Duodenal mucosa (tissue), 2 donors: Measurements from ENCODE around the gene FKTN.

Experiments used
- H3K27ac ChIP-seq: one replicate; pipeline ENCODE4 v1.7.0; 2013; ENCODE audit warnings: low read depth, low read length
- H3K27me3 ChIP-seq, 2 donors: one replicate each; pipeline ENCODE4 v1.7.0; 2013; ENCODE audit warnings: low read length in 2 of 2, control low read depth in 1 of 2; ENCODE audit not compliant: insufficient read depth in 2 of 2, control insufficient read depth in 1 of 2
- H3K36me3 ChIP-seq, 2 donors: one replicate each; pipeline ENCODE4 v1.7.0; 2013; ENCODE audit warnings: low read length in 2 of 2, control low read depth in 1 of 2; ENCODE audit not compliant: insufficient read depth in 2 of 2, control insufficient read depth in 1 of 2
- H3K4me1 ChIP-seq, 2 donors: one replicate each; pipeline ENCODE4 v1.7.0; 2013; ENCODE audit warnings: low read length in 2 of 2, control low read depth in 1 of 2; ENCODE audit not compliant: insufficient read depth in 2 of 2, control insufficient read depth in 1 of 2
- H3K4me3 ChIP-seq, 2 donors: one replicate each; pipeline ENCODE4 v1.7.0; 2013; ENCODE audit warnings: low read length in 2 of 2, low read depth in 1 of 2
- H3K9ac ChIP-seq, 2 donors: one replicate each; pipeline ENCODE4 v1.7.0; 2013; ENCODE audit warnings: low read length in 2 of 2, low read depth in 1 of 2
- H3K9me3 ChIP-seq, 2 donors: one replicate each; pipeline ENCODE4 v1.7.0; 2013; ENCODE audit warnings: low read length in 2 of 2, control low read depth in 1 of 2; ENCODE audit not compliant: control insufficient read depth in 1 of 2

FKTN gene

DNA sequence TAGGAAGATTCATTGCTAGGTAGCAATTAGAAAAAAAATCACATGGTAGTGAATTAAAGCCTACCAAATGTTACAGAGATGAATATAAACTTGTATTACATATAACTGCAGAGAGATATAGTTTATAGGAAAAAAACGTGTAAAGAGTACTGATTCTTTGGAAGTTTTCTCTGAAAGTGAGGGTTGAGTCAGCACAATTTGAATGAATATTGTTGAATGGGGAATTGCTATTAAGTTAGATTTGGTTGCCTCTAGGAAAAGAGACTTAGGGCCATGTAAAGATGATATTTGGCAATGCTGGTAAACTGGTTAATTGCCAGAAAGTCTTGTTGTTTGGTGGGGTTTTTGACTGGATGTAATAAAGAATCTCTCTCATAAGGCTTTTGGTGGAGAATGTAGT lies 67.2 kb downstream of the FKTN start:
- Histone ChIP-seq H3K36me3 (peaks cover 0 to 3% of the 10 kb centered on the region in 2 donors), H3K9me3 (no peaks in the 10 kb centered on the region), H3K4me3 (no peak overlapping the region), H3K27me3 (no peaks in the 10 kb centered on the region), H3K4me1 (no peaks in the 10 kb centered on the region), H3K27ac (no peak overlapping the region), H3K9ac (no peak overlapping the region)

DNA sequence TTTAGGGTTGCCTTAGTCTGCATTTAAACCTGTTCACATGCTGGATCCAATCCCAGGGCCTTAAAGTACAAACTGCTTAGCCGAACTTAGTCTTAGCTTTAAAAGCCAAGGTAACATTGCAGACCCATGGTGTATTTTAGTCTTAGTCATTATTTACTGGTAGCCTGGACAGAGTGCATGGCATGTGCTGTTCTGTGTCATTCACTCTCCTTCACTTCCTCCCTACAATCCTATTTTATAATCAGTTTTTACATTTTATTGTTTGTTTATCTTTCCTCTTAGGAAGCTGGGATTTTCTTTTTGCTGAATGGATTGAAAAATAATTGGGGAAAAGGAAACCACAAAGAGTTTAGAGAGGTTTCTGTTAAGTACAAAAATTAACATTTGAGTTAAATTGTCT lies 74.9 kb downstream of the FKTN start:
- Histone ChIP-seq H3K36me3 (peaks cover 0 to 8% of the 10 kb centered on the region in 2 donors), H3K9ac (no peak overlapping the region), H3K9me3 (no peaks in the 10 kb centered on the region), H3K27me3 (no peaks in the 10 kb centered on the region), H3K4me3 (no peak overlapping the region), H3K27ac (no peak overlapping the region), H3K4me1 (no peaks in the 10 kb centered on the region)

DNA sequence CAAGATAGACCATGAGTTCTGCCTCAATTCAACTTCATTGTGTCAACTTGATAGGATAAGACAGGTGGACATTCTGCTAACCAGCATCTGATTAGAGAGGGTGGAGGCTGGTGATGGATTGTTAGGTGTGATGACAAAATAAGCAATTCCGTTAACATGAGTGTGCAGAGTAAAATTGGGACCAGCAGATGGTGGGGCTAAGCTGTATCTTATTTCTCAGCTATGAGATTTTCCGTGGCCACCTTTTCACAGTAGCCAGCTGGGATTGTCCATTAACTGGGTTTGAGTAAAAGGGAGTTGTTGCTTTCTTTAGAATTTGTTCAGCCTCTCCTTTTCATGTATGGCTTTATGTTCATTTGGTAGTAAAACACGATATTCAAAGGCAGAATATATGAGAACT lies 75.5 kb downstream of the FKTN start:
- H3K4me1 ChIP-seq, result no peaks in the 10 kb centered on the region
- no peaks in the 10 kb centered on the region for H3K27me3 ChIP-seq
- H3K4me3 ChIP-seq, result no peak overlapping the region
- no peaks in the 10 kb centered on the region for H3K9me3 ChIP-seq
- no peak overlapping the region for H3K27ac ChIP-seq
- peaks cover 4 to 8% of the 10 kb centered on the region in 2 donors for H3K36me3 ChIP-seq
- H3K9ac ChIP-seq, result no peak overlapping the region

DNA sequence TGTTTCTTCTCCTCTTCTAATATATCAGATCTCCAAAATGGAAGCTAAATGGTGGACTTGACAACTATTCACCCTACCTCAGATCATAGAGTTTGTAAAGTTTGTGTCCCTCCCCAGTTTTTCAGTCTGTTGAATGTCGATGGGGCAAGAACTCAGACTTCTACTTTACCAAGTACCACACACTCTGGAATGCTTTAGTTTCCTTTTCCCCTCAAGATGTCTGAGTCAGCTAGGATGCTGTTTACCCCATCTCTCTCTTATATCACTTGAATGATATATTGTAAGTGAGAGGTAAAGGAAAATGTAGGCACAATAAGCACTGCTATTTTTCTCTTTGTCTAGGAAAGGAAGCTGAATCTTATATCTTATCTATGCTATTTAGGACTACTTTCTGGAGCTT lies 78.4 kb downstream of the FKTN start:
- Histone ChIP-seq H3K4me3 (no peak overlapping the region), H3K4me1 (no peaks in the 10 kb centered on the region), H3K27me3 (no peaks in the 10 kb centered on the region), H3K9ac (no peak overlapping the region), H3K9me3 (no peaks in the 10 kb centered on the region), H3K27ac (no peak overlapping the region), H3K36me3 (peaks cover 4 to 8% of the 10 kb centered on the region in 2 donors)

DNA sequence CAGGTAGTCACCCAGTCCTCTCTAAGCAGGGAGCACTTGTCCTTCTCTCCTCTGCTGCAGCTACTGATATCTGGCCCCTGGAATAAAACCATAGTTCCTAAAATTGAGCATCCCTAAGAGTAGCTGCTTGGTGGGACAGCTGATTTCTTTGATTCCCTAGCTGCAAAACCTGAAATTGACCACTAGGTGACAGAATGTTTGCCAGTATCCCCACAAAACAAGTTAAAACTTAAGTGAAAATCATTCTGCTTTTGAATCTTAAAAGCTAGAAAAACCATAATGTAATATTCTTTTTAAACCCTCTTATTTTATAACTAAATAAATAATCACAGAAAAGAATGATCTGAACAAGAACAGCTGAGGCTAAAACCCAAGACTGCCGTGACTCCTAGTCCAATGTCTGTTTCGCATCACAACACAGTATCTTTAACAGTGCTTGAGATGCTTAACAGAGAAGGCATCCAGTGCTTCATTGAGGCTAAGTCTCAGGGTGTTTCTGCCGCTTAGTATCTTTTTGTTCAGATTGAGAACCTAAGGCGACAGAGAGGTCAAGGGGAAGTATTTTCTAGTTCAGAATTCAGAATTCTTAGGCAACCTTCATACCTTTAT lies 80.0 kb downstream of the FKTN start:
- no peak overlapping the region for H3K9ac ChIP-seq
- H3K4me1 ChIP-seq, result no peaks in the 10 kb centered on the region
- H3K4me3 ChIP-seq, result no peak overlapping the region
- no peaks in the 10 kb centered on the region for H3K9me3 ChIP-seq
- no peaks in the 10 kb centered on the region for H3K27me3 ChIP-seq
- H3K36me3 ChIP-seq, result peaks cover 4 to 8% of the 10 kb centered on the region in 2 donors
- H3K27ac ChIP-seq, result no peak overlapping the region

DNA sequence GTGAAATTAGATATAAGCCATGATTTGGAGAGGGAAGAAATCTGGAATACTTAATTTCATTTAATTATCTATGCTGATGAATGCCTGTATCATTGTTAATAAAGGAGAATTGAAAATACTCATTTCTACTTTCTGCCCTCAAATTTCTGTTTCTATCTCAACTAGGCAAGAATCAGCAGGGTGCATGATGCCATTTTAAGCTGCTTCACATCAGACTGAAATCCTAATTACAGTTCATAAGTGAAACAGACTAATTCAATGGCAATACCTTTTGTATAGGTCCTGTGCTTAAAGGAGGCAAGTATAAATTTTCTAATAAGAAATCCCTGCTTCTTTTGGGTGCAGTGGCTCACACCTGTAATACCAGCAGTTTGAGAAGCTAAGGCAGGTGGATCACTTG lies 82.0 kb downstream of the FKTN start:
- no peaks in the 10 kb centered on the region for H3K4me1 ChIP-seq
- peaks cover 4 to 6% of the 10 kb centered on the region in 2 donors for H3K36me3 ChIP-seq

DNA sequence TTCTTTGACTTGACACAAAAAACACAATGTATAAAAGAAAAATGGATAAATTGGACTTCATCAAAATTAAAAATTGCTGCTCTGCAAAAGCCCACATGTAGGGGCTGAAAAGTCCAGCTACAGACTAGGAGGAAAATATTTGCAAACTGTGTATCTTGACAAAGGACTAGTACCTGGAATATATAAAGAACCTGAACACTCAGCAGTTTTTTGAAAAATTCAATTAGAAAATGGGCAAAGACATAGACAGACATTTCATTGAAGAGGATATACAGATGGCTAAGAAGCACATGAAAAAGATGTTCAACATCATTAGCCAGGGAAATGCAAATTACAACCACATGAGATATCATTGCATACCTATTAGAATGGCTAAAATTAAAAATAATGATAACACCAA lies 85.9 kb downstream of the FKTN start:
- H3K27ac ChIP-seq, result no peak overlapping the region
- no peaks in the 10 kb centered on the region for H3K27me3 ChIP-seq
- no peaks in the 10 kb centered on the region for H3K9me3 ChIP-seq
- no peaks in the 10 kb centered on the region for H3K36me3 ChIP-seq
- no peak overlapping the region for H3K9ac ChIP-seq
- H3K4me3 ChIP-seq, result no peak overlapping the region
- H3K4me1 ChIP-seq, result no peaks in the 10 kb centered on the region

More for the DNA sequence above, 82.0 kb downstream of the FKTN start:
- no peak overlapping the region for H3K27ac ChIP-seq
- H3K4me3 ChIP-seq, result no peak overlapping the region
- no peaks in the 10 kb centered on the region for H3K27me3 ChIP-seq
- no peaks in the 10 kb centered on the region for H3K9me3 ChIP-seq
- H3K9ac ChIP-seq, result no peak overlapping the region

DNA sequence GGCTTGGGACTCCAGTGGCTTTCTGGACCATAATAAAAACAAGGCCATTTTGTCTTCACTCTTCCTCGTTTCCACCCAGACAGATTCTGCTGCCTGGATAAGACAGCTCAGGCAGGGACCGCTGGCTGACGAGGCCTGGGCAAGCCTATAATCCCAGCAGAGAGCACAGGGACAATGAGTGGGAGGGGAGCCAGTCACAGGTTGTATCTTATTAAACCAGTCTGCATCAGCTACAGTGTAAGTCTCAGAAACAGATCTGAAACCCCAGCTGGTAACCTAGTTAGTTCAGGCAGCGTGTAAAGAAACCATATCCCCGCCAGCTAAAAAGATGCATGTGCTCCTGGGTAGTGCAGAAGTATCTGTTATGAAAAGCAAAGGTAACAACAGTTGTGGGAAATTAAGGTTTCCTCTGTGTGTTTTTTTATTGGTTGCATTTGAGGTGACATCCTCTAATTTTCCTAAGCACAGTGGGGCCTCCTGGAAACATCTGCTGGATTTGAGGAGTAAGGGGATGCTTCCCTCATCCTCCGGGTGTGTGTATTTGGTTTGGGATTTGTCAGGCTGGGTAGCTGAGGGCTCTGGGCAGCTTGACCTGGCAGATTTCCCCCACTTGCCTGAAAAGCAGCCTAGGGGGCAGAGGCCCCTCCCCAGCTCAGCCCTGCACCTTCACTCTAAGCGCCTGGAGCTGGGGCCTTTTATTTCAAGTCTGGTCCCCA lies 89.1 kb downstream of the FKTN start:
- H3K27ac ChIP-seq, result no peak overlapping the region
- H3K4me3 ChIP-seq, result no peak overlapping the region
- H3K36me3 ChIP-seq, result no peaks in the 10 kb centered on the region
- H3K27me3 ChIP-seq, result no peaks in the 10 kb centered on the region
- H3K9ac ChIP-seq, result no peak overlapping the region
- no peaks in the 10 kb centered on the region for H3K9me3 ChIP-seq
- H3K4me1 ChIP-seq, result no peaks in the 10 kb centered on the region

DNA sequence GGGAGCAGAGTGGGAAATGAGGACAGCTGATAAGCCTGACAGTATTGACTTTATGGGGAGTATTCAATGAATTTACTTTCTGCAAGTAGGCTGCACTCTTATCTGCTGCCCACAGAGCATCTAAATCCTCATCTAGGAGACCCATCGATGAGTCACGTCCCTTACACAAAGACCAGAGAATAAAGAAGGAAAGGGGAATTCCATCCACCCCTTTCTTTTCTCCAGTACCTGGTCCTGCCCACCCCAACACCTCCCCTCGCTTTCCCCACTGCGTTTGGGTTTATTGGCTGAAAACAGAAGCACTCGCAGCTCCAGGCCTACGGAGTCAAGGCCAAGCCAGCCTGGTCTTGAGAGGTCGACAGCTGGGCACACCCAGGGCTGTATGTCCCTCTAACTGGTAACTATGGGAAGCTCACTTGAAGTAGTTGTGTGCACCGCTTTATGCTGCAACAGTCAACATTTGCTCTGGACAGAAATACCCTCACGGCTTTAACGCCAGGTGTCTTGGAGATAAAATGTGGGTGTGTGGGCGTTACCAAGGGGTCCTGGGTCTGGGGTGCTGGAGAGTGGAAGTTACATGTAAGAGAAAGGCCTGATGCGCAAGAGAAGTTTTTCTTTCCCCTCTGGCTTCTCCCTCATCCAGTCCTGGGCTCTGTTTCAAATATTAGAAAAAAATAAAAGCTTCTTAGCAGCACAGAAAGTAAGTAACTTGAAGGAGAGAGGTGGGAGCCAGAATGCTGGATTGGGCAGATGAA lies 89.8 kb downstream of the FKTN start:
- Histone ChIP-seq H3K27me3 (no peaks in the 10 kb centered on the region), H3K9me3 (no peaks in the 10 kb centered on the region), H3K4me3 (no peak overlapping the region), H3K36me3 (no peaks in the 10 kb centered on the region), H3K9ac (no peak overlapping the region), H3K4me1 (no peaks in the 10 kb centered on the region), H3K27ac (no peak overlapping the region)

DNA sequence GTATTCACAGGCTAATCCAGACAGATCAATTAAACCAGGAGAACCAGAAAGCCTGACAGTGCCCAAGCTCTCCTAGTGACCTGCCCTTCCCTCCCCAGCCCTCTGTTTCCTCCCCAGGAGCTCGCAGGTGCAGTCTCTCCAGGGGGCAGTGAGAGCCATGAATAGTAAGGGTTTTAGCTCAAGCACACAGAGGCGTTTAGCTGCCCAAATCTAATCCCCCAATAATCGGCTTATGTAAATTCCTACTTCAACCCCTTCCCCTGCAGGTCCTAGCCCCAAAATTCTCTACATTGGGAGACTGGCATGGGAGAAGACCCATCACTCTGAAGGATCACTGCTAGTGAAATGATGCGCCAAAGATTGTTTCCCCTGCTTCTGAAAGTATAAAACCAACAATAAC lies 93.9 kb downstream of the FKTN start:
- no peak overlapping the region for H3K27ac ChIP-seq
- no peaks in the 10 kb centered on the region for H3K36me3 ChIP-seq
- no peak overlapping the region for H3K4me3 ChIP-seq
- peaks cover 0 to 4% of the 10 kb centered on the region in 2 donors for H3K4me1 ChIP-seq
- no peak overlapping the region for H3K9ac ChIP-seq
- peaks cover 5 to 12% of the 10 kb centered on the region in 2 donors for H3K27me3 ChIP-seq
- no peaks in the 10 kb centered on the region for H3K9me3 ChIP-seq
